Measurements from ENCODE around the gene UNCX. TPM values are rescaled to one million over a fixed set of nuclear protein-coding genes. Genes with fewer than 3 reads are reported as not detected.
"Not testable (repeated sequence)": the region's sequence is repeated elsewhere in the genome, so short reads cannot be mapped to it uniquely, and the experiment has no call there.

Gene UNCX
- total and polyA plus RNA-seq, 2 experiments from 2014 or later = not detected

DNA sequence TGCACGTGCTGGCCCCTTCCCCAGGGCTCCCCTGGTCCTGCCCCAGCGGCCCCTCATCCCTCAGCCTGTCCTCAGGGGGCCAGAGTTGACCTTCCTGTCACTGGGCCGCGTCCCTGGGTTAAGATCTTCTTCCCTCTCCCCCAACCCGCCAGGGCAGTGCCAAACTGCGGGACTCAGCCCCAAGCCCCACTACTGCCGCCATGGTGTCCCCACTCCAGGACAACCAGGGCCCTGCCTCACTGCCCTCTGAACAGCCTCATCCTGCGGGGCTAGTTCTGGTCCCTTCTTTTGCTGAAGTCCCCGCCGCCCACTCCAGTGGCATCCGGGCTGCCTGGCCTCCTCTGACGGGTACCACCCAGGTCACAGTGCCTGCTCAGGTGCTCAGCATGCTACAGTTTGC lies 37.5 kb downstream of the UNCX start:
- no peaks in the 10 kb centered on the region for H3K36me3 ChIP-seq (replicated peaks; ENCODE audit: insufficient read depth, low read depth)
- H4K20me1 ChIP-seq (ENCODE audit: insufficient read depth, poor library complexity, severe bottlenecking) = no peaks in the 10 kb centered on the region
- H3K4me1 ChIP-seq (ENCODE audit: insufficient read depth) = no peaks in the 10 kb centered on the region
- no peak for DNase-seq (ENCODE audit: low spot score)
- H3K9me3 ChIP-seq (ENCODE audit: low read depth) = no peaks in the 10 kb centered on the region
- H3K9me2 ChIP-seq (replicated peaks; ENCODE audit: insufficient read depth) = no peaks in the 10 kb centered on the region
- no peak overlapping the region for H3K4me3 ChIP-seq
- H3K27me3 ChIP-seq = peaks cover 11% of the 10 kb centered on the region
- TF ChIP-seq, protein P1, sequence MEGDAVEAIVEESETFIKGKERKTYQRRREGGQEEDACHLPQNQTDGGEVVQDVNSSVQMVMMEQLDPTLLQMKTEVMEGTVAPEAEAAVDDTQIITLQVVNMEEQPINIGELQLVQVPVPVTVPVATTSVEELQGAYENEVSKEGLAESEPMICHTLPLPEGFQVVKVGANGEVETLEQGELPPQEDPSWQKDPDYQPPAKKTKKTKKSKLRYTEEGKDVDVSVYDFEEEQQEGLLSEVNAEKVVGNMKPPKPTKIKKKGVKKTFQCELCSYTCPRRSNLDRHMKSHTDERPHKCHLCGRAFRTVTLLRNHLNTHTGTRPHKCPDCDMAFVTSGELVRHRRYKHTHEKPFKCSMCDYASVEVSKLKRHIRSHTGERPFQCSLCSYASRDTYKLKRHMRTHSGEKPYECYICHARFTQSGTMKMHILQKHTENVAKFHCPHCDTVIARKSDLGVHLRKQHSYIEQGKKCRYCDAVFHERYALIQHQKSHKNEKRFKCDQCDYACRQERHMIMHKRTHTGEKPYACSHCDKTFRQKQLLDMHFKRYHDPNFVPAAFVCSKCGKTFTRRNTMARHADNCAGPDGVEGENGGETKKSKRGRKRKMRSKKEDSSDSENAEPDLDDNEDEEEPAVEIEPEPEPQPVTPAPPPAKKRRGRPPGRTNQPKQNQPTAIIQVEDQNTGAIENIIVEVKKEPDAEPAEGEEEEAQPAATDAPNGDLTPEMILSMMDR (IDR thresholded peaks at IDR 0.05; ENCODE audit: poor library complexity) = no peak
- no peak for TF ChIP-seq EZH2phosphoT487 (IDR thresholded peaks at IDR 0.05; ENCODE audit: low read depth, severe bottlenecking, unreplicated experiment)
- TF ChIP-seq EZH2 (IDR thresholded peaks at IDR 0.05; ENCODE audit: borderline replicate concordance) = no peak
- no peak overlapping the region for H2AFZ ChIP-seq
- 81% methylated on average over 12 of the region's 12 CpGs for WGBS (ENCODE audit: low lambda C conversion rate, missing lambda C conversion rate)
- H3K4me2 ChIP-seq = no peak overlapping the region
- no peak overlapping the region for H3K27ac ChIP-seq
- H3K79me2 ChIP-seq = no peaks in the 10 kb centered on the region

GRCh38 chr7:1271046-1271445 lies 38.4 kb downstream of the UNCX start:
- Histone ChIP-seq H3K79me2 (no peaks in the 10 kb centered on the region), H3K9me3 (ENCODE audit: low read depth) (no peaks in the 10 kb centered on the region), H3K4me1 (ENCODE audit: insufficient read depth) (no peaks in the 10 kb centered on the region), H3K27ac (no peak overlapping the region), H4K20me1 (ENCODE audit: insufficient read depth, poor library complexity, severe bottlenecking) (no peaks in the 10 kb centered on the region), H3K36me3 (replicated peaks; ENCODE audit: insufficient read depth, low read depth) (no peaks in the 10 kb centered on the region), H3K9me2 (replicated peaks; ENCODE audit: insufficient read depth) (no peaks in the 10 kb centered on the region), H3K4me2 (no peak overlapping the region), H3K27me3 (peaks cover 8% of the 10 kb centered on the region), H3K4me3 (no peak overlapping the region), H2AFZ (no peak overlapping the region)
- 96% methylated on average over 14 of the region's 14 CpGs for WGBS (ENCODE audit: low lambda C conversion rate, missing lambda C conversion rate)
- DNase-seq (ENCODE audit: low spot score) = no peak
- TF ChIP-seq, protein P1 (IDR thresholded peaks at IDR 0.05; ENCODE audit: poor library complexity) = no peak
- TF ChIP-seq EZH2phosphoT487 (IDR thresholded peaks at IDR 0.05; ENCODE audit: low read depth, severe bottlenecking, unreplicated experiment) (no peak), EZH2 (IDR thresholded peaks at IDR 0.05; ENCODE audit: borderline replicate concordance) (no peak)

GRCh38 chr7:1271656-1272055 lies 39.0 kb downstream of the UNCX start:
- no peaks in the 10 kb centered on the region for H3K36me3 ChIP-seq (replicated peaks; ENCODE audit: insufficient read depth, low read depth)
- DNase-seq (ENCODE audit: low spot score) = no peak
- no peak overlapping the region for H3K4me3 ChIP-seq
- no peaks in the 10 kb centered on the region for H3K9me2 ChIP-seq (replicated peaks; ENCODE audit: insufficient read depth)
- WGBS (ENCODE audit: low lambda C conversion rate, missing lambda C conversion rate) = 95% methylated on average over 13 of the region's 14 CpGs
- no peaks in the 10 kb centered on the region for H4K20me1 ChIP-seq (ENCODE audit: insufficient read depth, poor library complexity, severe bottlenecking)
- H3K4me2 ChIP-seq = no peak overlapping the region
- TF ChIP-seq EZH2 (IDR thresholded peaks at IDR 0.05; ENCODE audit: borderline replicate concordance) = no peak
- no peak for TF ChIP-seq EZH2phosphoT487 (IDR thresholded peaks at IDR 0.05; ENCODE audit: low read depth, severe bottlenecking, unreplicated experiment)
- TF ChIP-seq, protein P1 (IDR thresholded peaks at IDR 0.05; ENCODE audit: poor library complexity) = no peak
- H3K27ac ChIP-seq = no peak overlapping the region
- no peak overlapping the region for H2AFZ ChIP-seq
- H3K27me3 ChIP-seq = peaks cover 3% of the 10 kb centered on the region
- H3K9me3 ChIP-seq (ENCODE audit: low read depth) = no peaks in the 10 kb centered on the region
- H3K4me1 ChIP-seq (ENCODE audit: insufficient read depth) = no peaks in the 10 kb centered on the region
- no peaks in the 10 kb centered on the region for H3K79me2 ChIP-seq

GRCh38 chr7:1272136-1272535 lies 39.5 kb downstream of the UNCX start:
- not testable (repeated sequence) for H3K9me2 ChIP-seq (replicated peaks; ENCODE audit: insufficient read depth); H3K4me3 ChIP-seq; DNase-seq (ENCODE audit: low spot score); H3K4me2 ChIP-seq; H3K27me3 ChIP-seq; H4K20me1 ChIP-seq (ENCODE audit: insufficient read depth, poor library complexity, severe bottlenecking); H3K4me1 ChIP-seq (ENCODE audit: insufficient read depth); H2AFZ ChIP-seq; H3K27ac ChIP-seq; H3K36me3 ChIP-seq (replicated peaks; ENCODE audit: insufficient read depth, low read depth); H3K9me3 ChIP-seq (ENCODE audit: low read depth); H3K79me2 ChIP-seq

All from hepatocyte (in vitro differentiated cells).